HEK293 (cell line): ENCODE measurements around the gene TRIM2.
A peak's percentile ranks its signal among the peaks of the same experiment; 100 is the strongest.

Experiments used
- OSR2 ChIP-seq: fragments of 450-650 bp; formaldehyde crosslinking; IDR thresholded peaks from 2 replicates; pipeline ENCODE4 v1.5.1; 2016; ENCODE audit warnings: missing biosample characterization, missing genetic modification characterization
- OVOL3 ChIP-seq: fragments of 450-650 bp; formaldehyde crosslinking; IDR thresholded peaks from 2 replicates; pipeline ENCODE4 v1.5.1; 2016; ENCODE audit warnings: missing biosample characterization, missing genetic modification characterization
- SALL2 ChIP-seq: fragments of 450-650 bp; formaldehyde crosslinking; IDR thresholded peaks from 2 replicates; pipeline ENCODE4 v1.5.0; 2017; ENCODE audit warnings: missing biosample characterization, mild to moderate bottlenecking, missing genetic modification characterization, borderline replicate concordance
- TCF7L2 ChIP-seq: IDR thresholded peaks from 2 replicates; pipeline ENCODE4 v1.6.1; 2011; ENCODE audit warnings: low read depth, mild to moderate bottlenecking, inconsistent platforms, low read length, moderate library complexity, borderline replicate concordance
- YY1 ChIP-seq: fragments of 450-650 bp; formaldehyde crosslinking; IDR thresholded peaks from 2 replicates; pipeline ENCODE4 v1.5.1; 2018; ENCODE audit warnings: missing biosample characterization, missing genetic modification characterization
- ZNF560 ChIP-seq: fragments of 450-650 bp; formaldehyde crosslinking; IDR thresholded peaks from 2 replicates; pipeline ENCODE4 v1.5.1; 2017; ENCODE audit warnings: missing biosample characterization, missing genetic modification characterization, borderline replicate concordance
- ZNF623 ChIP-seq: fragments of 450-650 bp; formaldehyde crosslinking; IDR thresholded peaks from 2 replicates; pipeline ENCODE4 v1.5.1; 2016; ENCODE audit warnings: missing biosample characterization, missing genetic modification characterization
- ZNF776 ChIP-seq: fragments of 450-650 bp; formaldehyde crosslinking; IDR thresholded peaks from 2 replicates; pipeline ENCODE4 v1.5.0; 2017; ENCODE audit warnings: missing biosample characterization, missing genetic modification characterization, borderline replicate concordance
- ZNF785 ChIP-seq: fragments of 450-650 bp; formaldehyde crosslinking; IDR thresholded peaks from 2 replicates; pipeline ENCODE4 v1.5.1; 2016; ENCODE audit warnings: missing biosample characterization, missing genetic modification characterization
- ZSCAN16 ChIP-seq: fragments of 450-650 bp; formaldehyde crosslinking; IDR thresholded peaks from 2 replicates; pipeline ENCODE4 v1.5.1; 2016; ENCODE audit warnings: missing biosample characterization, missing genetic modification characterization
- TF ChIP-seq, protein P1 (sequence below): fragments of 450-650 bp; formaldehyde crosslinking; IDR thresholded peaks from 2 replicates; pipeline ENCODE4 v1.5.1; 2016; ENCODE audit warnings: missing biosample characterization, missing genetic modification characterization
- TF ChIP-seq, protein P2 (sequence below): fragments of 450-650 bp; formaldehyde crosslinking; IDR thresholded peaks from 2 replicates; pipeline ENCODE4 v1.5.1; 2016; ENCODE audit warnings: missing biosample characterization, missing genetic modification characterization
- TF ChIP-seq, protein P3 (sequence below): fragments of 450-650 bp; formaldehyde crosslinking; IDR thresholded peaks from 2 replicates; pipeline ENCODE4 v1.5.1; 2016; ENCODE audit warnings: missing biosample characterization, missing genetic modification characterization

- TF ChIP-seq ZNF776 = no peak
- TF ChIP-seq, protein P1, sequence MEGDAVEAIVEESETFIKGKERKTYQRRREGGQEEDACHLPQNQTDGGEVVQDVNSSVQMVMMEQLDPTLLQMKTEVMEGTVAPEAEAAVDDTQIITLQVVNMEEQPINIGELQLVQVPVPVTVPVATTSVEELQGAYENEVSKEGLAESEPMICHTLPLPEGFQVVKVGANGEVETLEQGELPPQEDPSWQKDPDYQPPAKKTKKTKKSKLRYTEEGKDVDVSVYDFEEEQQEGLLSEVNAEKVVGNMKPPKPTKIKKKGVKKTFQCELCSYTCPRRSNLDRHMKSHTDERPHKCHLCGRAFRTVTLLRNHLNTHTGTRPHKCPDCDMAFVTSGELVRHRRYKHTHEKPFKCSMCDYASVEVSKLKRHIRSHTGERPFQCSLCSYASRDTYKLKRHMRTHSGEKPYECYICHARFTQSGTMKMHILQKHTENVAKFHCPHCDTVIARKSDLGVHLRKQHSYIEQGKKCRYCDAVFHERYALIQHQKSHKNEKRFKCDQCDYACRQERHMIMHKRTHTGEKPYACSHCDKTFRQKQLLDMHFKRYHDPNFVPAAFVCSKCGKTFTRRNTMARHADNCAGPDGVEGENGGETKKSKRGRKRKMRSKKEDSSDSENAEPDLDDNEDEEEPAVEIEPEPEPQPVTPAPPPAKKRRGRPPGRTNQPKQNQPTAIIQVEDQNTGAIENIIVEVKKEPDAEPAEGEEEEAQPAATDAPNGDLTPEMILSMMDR (tag by site-specific recombination) = no peak
- TF ChIP-seq TCF7L2 = no peak
- TF ChIP-seq ZNF560 (tag by site-specific recombination) = no peak
- no peak for TF ChIP-seq YY1 (tag by site-specific recombination)
- TF ChIP-seq ZNF785 = no peak
- peak; percentile 74 for TF ChIP-seq OSR2 (tag by site-specific recombination)
- TF ChIP-seq, protein P2, sequence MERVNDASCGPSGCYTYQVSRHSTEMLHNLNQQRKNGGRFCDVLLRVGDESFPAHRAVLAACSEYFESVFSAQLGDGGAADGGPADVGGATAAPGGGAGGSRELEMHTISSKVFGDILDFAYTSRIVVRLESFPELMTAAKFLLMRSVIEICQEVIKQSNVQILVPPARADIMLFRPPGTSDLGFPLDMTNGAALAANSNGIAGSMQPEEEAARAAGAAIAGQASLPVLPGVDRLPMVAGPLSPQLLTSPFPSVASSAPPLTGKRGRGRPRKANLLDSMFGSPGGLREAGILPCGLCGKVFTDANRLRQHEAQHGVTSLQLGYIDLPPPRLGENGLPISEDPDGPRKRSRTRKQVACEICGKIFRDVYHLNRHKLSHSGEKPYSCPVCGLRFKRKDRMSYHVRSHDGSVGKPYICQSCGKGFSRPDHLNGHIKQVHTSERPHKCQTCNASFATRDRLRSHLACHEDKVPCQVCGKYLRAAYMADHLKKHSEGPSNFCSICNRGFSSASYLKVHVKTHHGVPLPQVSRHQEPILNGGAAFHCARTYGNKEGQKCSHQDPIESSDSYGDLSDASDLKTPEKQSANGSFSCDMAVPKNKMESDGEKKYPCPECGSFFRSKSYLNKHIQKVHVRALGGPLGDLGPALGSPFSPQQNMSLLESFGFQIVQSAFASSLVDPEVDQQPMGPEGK (tag by site-specific recombination) = no peak
- TF ChIP-seq ZSCAN16 (tag by site-specific recombination) = no peak
- TF ChIP-seq SALL2 (tag by site-specific recombination) = no peak
- TF ChIP-seq OVOL3 (tag by site-specific recombination) = no peak
- TF ChIP-seq ZNF623 (tag by site-specific recombination) = no peak
- TF ChIP-seq, protein P3, sequence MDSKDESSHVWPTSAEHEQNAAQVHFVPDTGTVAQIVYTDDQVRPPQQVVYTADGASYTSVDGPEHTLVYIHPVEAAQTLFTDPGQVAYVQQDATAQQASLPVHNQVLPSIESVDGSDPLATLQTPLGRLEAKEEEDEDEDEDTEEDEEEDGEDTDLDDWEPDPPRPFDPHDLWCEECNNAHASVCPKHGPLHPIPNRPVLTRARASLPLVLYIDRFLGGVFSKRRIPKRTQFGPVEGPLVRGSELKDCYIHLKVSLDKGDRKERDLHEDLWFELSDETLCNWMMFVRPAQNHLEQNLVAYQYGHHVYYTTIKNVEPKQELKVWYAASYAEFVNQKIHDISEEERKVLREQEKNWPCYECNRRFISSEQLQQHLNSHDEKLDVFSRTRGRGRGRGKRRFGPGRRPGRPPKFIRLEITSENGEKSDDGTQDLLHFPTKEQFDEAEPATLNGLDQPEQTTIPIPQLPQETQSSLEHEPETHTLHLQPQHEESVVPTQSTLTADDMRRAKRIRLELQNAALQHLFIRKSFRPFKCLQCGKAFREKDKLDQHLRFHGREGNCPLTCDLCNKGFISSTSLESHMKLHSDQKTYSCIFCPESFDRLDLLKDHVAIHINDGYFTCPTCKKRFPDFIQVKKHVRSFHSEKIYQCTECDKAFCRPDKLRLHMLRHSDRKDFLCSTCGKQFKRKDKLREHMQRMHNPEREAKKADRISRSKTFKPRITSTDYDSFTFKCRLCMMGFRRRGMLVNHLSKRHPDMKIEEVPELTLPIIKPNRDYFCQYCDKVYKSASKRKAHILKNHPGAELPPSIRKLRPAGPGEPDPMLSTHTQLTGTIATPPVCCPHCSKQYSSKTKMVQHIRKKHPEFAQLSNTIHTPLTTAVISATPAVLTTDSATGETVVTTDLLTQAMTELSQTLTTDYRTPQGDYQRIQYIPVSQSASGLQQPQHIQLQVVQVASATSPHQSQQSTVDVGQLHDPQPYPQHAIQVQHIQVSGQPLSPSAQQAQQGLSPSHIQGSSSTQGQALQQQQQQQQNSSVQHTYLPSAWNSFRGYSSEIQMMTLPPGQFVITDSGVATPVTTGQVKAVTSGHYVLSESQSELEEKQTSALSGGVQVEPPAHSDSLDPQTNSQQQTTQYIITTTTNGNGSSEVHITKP (tag by site-specific recombination) = no peak
These were observed 137.4 kb downstream of the TRIM2 start for GRCh38 chr4:153341575-153342090.
